ENCODE measurements around the gene PXMP4. TPM values are rescaled to one million over a fixed set of nuclear protein-coding genes. Genes with fewer than 3 reads are reported as not detected.

Gene PXMP4
- total and polyA plus RNA-seq, 9 of the 15 experiments (the other 6 are each of a cell fraction or from before 2014, with no cell fraction given) = 4.8 to 29.1 (median 6.8) TPM

DNA sequence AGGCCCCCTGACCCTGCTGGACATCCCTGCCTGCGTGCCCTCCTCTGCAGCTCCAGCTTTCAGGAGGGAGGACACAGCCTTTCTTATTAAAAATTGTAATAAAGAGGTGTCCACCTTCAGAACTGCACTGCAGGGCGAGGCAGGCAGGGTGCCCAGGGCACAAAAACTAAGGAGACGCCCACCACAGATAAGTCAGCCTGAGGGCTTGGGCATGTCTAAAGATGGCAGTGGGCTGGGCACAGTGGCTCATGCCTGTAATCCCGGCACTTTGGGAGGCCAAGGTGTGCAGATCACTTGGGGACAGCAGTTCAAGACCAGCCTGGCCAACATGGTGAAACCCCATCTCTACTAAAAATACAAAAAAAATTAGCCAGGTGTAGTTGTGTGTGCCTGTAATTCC, 64.9 kb downstream of the PXMP4 start (continued):
- TF ChIP-seq, protein P1, sequence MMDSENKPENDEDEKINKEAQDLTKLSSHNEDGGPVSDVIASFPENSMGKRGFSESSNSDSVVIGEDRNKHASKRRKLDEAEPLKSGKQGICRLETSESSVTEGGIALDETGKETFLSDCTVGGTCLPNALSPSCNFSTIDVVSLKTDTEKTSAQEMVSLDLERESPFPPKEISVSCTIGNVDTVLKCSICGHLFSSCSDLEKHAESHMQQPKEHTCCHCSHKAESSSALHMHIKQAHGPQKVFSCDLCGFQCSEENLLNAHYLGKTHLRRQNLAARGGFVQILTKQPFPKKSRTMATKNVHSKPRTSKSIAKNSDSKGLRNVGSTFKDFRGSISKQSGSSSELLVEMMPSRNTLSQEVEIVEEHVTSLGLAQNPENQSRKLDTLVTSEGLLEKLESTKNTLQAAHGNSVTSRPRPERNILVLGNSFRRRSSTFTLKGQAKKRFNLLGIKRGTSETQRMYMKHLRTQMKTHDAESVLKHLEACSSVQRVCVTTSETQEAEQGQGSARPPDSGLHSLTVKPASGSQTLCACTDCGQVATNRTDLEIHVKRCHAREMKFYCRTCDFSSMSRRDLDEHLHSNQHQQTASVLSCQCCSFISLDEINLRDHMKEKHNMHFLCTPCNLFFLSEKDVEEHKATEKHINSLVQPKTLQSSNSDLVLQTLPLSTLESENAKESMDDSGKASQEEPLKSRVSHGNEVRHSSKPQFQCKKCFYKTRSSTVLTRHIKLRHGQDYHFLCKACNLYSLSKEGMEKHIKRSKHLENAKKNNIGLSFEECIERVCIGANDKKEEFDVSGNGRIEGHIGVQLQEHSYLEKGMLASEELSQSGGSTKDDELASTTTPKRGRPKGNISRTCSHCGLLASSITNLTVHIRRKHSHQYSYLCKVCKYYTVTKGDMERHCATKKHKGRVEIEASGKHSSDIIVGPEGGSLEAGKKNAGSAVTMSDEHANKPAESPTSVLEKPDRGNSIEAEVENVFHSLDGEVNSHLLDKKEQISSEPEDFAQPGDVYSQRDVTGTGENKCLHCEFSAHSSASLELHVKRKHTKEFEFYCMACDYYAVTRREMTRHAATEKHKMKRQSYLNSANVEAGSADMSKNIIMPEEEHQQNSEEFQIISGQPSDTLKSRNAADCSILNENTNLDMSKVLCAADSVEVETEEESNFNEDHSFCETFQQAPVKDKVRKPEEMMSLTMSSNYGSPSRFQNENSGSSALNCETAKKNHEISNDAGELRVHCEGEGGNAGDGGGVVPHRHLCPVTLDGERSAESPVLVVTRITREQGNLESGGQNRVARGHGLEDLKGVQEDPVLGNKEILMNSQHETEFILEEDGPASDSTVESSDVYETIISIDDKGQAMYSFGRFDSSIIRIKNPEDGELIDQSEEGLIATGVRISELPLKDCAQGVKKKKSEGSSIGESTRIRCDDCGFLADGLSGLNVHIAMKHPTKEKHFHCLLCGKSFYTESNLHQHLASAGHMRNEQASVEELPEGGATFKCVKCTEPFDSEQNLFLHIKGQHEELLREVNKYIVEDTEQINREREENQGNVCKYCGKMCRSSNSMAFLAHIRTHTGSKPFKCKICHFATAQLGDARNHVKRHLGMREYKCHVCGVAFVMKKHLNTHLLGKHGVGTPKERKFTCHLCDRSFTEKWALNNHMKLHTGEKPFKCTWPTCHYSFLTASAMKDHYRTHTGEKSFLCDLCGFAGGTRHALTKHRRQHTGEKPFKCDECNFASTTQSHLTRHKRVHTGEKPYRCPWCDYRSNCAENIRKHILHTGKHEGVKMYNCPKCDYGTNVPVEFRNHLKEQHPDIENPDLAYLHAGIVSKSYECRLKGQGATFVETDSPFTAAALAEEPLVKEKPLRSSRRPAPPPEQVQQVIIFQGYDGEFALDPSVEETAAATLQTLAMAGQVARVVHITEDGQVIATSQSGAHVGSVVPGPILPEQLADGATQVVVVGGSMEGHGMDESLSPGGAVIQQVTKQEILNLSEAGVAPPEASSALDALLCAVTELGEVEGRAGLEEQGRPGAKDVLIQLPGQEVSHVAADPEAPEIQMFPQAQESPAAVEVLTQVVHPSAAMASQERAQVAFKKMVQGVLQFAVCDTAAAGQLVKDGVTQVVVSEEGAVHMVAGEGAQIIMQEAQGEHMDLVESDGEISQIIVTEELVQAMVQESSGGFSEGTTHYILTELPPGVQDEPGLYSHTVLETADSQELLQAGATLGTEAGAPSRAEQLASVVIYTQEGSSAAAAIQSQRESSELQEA (IDR thresholded peaks at IDR 0.05; ENCODE audit: low read depth) = no peak
- TF ChIP-seq JUNB (CRISPR knock-in tag; conservative IDR thresholded peaks at IDR 0.05) (no peak), ZSCAN32 (CRISPR knock-in tag; IDR thresholded peaks at IDR 0.05) (no peak), MTA2 (IDR thresholded peaks at IDR 0.05; ENCODE audit: low read depth) (no peak), U2AF2 (optimal IDR thresholded peaks at IDR 0.05; ENCODE audit: low read depth, low read length) (no peak), GTF2F1 (IDR thresholded peaks at IDR 0.05; ENCODE audit: low read depth, low read length) (no peak), ZNF778 (CRISPR knock-in tag; IDR thresholded peaks at IDR 0.05) (no peak)
- TF ChIP-seq, protein P2, sequence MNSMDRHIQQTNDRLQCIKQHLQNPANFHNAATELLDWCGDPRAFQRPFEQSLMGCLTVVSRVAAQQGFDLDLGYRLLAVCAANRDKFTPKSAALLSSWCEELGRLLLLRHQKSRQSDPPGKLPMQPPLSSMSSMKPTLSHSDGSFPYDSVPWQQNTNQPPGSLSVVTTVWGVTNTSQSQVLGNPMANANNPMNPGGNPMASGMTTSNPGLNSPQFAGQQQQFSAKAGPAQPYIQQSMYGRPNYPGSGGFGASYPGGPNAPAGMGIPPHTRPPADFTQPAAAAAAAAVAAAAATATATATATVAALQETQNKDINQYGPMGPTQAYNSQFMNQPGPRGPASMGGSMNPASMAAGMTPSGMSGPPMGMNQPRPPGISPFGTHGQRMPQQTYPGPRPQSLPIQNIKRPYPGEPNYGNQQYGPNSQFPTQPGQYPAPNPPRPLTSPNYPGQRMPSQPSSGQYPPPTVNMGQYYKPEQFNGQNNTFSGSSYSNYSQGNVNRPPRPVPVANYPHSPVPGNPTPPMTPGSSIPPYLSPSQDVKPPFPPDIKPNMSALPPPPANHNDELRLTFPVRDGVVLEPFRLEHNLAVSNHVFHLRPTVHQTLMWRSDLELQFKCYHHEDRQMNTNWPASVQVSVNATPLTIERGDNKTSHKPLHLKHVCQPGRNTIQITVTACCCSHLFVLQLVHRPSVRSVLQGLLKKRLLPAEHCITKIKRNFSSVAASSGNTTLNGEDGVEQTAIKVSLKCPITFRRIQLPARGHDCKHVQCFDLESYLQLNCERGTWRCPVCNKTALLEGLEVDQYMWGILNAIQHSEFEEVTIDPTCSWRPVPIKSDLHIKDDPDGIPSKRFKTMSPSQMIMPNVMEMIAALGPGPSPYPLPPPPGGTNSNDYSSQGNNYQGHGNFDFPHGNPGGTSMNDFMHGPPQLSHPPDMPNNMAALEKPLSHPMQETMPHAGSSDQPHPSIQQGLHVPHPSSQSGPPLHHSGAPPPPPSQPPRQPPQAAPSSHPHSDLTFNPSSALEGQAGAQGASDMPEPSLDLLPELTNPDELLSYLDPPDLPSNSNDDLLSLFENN (IDR thresholded peaks at IDR 0.05; ENCODE audit: low read depth in 2 of 2, low read length in 2 of 2) = no peak
